ENCODE measurements around the gene ITGB5. TPM values are rescaled to one million over a fixed set of nuclear protein-coding genes. Genes with fewer than 3 reads are reported as not detected.
"Not testable (repeated sequence)": the region's sequence is repeated elsewhere in the genome, so short reads cannot be mapped to it uniquely, and the experiment has no call there.

ITGB5 gene
- polyA plus RNA-seq, 3 donors = 92.3 to 104 (median 99.1) TPM

DNA sequence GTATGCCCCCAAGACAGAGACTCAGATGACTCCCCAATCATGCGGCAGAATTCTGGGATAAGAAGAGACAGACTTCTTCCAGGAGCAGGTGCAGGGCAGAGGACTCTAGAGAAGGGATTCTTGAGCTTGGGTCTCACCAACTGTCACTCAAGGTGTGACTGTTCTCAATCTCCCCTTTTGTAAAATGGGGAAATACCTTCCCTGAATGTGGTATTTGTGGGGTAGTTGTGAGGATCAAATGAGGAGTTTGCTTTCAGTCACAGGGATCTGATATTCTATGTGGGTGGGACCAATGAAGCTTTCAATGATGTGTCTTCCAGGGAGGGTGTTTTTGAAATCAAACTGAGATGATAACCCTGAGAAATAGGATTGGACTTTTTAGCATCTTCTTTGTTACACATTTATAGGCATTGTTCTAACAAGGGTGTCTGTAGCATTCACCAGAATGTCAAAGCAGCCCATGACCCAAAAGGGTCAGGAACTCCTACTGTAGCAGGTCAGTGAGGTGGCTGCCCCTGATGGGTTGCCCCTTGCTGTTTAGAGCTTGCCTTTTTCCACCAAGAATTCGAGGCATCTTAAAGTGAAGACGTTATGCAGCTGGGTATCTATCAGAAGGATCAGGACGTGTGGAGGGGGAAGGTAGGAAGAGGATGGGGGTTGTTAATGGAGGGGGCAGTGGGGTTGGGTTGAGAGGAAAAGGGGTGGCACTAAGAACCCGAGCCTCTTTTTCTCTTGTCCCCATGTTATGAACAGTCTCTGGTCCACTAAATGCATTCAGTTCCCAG is 128.1 kb downstream of the ITGB5 start:
- DNase-seq = no peak

- not testable (repeated sequence) for DNase-seq
These were observed 129.2 kb downstream of the ITGB5 start for GRCh38 chr3:124757926-124758325.

DNA sequence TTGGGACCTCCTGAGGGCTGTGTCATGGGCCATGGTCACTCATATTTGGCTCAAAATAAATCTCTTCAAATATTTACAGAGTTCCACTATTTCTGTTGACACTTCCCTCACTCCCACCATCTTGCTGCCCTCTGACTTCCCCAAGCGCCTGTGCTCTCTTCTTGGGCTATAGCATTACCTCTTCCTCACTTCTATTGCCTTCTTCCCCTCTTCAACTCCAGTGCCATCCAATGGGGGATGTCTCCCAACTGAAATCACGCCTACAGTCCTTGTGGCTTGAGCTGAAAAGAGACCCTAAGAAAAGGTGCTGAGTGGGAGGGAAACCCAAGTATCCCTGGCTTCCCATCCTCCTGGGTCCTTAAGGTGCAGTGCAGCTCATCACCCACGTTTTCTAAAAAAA is 135.1 kb downstream of the ITGB5 start:
- DNase-seq = no peak

DNA sequence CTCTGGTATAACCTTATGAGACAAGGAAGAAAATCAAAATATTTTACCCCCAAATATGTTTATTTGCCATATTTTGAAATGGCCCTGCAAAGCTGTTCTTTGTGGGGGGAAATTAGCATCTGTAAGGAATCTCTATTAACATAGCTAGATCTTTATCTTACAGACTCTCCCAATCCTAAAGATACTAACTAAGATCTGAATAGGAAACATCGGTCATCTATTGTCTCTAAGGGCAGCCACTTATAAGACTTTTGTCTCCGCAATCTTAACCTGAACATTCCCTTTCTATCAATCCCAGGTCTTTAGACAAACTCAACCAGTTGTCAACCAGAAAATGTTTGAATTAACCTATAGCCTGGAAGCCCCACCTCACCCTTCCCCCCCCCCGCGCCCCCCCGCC is 135.7 kb downstream of the ITGB5 start:
- DNase-seq = no peak

DNA sequence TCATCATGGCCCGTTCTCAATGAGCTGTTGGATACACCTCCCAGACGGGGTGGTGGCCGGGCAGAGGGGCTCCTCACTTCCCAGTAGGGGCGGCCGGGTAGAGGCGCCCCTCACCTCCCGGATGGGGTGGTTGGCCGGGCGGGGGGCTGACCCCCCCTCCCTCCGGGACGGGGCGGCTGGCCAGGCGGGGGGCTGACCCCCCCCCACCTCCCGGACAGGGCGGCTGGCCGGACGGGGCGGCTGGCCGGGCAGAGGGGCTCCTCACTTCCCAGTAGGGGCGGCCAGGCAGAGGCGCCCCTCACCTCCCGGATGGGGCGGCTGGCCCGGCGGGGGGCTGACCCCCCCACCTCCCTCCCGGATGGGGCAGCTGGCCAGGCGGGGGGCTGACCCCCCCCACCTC is 137.3 kb downstream of the ITGB5 start:
- not testable (repeated sequence) for DNase-seq

GRCh38 chr3:124748560-124749198 is 138.5 kb downstream of the ITGB5 start:
- DNase-seq = no peak

DNA sequence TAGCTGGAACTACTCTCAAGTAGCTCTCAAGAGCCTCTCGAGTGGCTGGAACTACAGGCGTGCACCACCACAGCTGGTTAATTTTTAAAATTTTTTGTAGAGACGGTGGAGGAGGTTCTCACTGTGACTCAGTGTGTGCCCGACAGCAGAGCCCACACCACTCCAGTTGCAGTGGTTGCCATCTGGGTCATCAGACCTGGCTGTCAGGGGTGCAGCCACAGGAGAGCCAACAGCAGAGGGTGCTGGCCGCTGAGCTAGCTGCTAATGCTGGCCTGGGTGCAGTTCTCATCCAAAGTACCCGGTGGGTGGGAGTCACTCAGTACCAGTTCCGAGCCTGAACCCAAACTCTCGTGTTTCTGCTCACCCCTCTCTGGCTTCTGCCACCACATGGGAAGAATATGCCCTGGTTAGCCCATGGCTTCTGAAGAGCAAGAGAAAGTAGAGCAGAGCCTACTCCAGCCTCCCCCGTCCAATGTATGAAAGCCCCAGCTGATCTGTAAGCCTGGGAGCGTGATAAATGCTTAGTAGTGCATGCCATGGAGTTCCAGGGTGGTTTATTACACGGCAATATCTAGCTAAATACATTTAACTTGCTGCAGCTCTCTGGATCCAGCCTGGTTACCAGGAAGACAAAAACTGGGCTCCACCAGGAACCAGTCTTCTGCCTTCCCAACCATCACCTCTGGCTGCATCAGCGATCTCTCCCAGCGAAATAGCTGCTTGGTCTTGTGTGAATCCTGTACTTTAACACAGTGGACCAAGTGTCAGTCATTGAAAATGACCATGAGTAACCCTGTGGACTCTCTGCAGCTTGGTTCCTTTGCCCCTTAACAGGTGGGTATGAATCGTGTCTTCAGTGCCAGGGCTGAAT is 139.8 kb downstream of the ITGB5 start:
- no peak for DNase-seq

GRCh38 chr3:124745756-124746155 is 141.4 kb downstream of the ITGB5 start:
- DNase-seq = no peak

- DNase-seq = no peak
These were observed 146.1 kb downstream of the ITGB5 start for GRCh38 chr3:124741027-124741426.

DNA sequence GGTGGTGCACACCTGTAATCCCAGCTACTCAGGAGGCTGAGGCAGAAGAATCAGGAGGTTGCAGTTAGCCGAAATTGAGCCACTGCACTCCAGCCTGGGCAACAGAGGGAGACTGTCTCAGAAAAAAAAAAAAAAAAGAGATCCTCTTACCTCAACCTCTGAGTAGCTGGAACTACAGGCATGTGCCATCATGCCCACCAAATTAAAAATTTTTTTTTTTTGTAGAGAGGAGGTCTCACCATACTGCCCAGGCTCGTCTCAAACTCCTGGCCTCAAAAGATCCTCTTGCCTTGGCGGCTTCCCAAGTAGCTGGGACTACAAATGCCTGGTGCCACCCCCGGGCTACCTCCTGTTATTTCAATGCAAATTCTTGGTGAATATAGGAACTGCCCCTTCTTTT is 155.4 kb downstream of the ITGB5 start:
- no peak for DNase-seq

DNA sequence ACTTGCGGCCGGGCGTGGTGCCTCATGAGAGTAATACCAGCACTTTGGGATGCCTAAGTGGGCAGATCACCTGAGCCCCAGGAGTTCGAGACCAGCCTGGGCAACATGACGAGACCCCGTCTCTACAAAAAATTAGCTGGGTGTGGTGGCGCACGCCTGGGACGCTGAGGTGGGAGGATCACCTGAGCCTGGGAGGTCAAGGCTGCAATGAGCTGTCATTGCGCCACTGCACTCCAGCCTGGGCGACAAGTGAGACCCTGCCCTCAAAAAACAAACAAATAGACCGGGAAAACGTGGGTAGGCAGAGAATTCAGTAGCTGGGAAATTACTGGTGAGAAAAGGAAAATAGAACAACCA is 156.2 kb downstream of the ITGB5 start:
- DNase-seq = no peak

DNA sequence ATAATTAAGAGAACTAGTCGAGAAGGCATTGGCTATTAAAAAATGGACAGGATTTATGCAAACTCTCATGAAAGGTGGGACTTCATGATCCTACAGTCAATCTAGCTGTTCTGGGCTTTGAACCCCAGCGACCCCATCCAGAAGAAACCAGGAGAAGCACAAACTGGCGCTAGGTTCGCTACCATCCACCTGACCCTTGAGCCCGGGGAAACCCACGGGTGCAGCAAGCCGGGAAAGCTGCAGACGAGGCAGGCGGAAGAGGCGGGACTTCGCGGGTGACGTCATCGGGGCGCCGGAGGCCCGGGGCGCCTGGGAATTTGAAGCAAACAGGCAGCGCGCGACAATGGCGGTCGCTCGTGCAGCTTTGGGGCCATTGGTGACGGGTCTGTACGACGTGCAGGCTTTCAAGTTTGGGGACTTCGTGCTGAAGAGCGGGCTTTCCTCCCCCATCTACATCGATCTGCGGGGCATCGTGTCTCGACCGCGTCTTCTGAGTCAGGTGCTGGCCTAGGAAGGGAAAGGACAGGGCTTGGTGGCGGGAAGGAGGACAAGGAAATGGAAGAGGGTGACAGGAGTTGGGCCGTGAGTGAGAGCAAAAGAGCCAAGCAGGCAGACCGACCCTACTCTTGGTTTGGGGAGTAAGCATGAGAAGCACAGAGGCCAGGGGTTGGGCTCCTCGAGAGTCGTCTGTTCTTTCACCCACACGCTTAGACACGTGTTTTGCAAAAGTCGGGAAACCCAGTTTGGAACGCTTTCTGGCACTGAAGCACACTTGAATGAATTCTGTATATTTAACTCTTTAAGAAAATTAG is 156.8 kb downstream of the ITGB5 start, which contains the start of gene UMPS:
UMPS (plus strand) TSS at position 324 of the 812 bp plus-strand sequence; CDS start at position 344, 20 bp downstream.
- peak; percentile 91 for DNase-seq

DNA sequence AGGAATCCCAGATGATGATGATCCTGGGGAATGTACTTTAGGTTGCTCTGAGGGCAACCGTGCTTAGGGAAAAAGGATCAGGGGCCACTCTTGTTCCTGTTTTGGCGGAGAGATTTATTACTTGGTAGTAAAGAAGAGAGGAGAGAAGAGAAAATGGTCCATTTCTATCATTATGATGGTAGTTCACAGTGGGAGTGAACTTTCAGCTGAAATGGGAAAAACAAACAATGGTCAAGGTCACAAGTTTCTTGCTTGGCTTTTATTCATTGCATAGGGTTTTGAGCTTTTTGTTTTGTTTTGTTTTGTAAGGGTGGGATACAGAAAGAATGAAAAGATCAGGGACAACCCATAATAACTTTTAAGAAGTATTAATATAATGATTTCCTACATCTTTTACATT is 164.6 kb downstream of the ITGB5 start:
- DNase-seq = no peak

DNA sequence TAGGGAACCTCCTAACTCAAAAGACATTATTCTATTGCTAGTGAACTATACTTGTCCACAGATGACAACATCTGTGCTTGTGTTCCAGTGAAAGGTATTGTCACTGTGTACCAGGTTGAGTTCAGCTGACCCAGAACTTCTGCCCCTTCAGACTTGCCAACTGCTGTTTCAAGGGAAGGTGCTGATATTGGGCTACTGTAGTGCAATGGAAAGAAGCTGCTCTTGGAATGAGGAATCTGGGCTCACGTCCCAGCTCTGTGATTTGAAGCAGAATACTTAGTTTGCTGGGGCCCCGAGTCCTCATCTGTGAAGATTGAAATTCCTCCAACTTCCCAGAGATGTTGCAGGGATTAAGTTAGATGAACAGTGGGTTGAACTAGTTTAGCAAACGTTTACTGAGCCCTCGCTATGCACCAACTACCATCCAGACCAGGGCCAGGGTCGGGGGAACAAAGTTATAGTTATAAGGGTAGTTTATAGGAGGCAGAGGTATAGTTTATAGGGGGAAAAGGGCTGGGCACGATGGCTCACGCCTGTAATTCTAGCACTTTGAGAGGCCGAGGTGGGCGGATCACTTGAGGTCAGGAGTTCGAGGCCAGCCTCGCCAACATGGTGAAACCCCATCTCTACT is 172.8 kb downstream of the ITGB5 start:
- DNase-seq = no peak

Other genes starting within 250 kb of the ITGB5 start
- 10 to 100 TPM; 35.6 to 47.3 (median 47.1) TPM for gene UMPS, start 156.9 kb downstream of the ITGB5 start, polyA plus RNA-seq (ENCODE audit: insufficient read length in 3 of 3)
- gene MUC13, start 47.4 kb upstream of the ITGB5 start, polyA plus RNA-seq (ENCODE audit: insufficient read length in 3 of 3) = under 1 TPM in 1 of 3 donors, not detected in 2; 0.30 TPM
- 10 to 100 TPM; 22.3 to 29.7 (median 27.9) TPM for gene HEG1, start 168.6 kb upstream of the ITGB5 start, polyA plus RNA-seq (ENCODE audit: insufficient read length in 3 of 3)